Muscle of arm (tissue), 12 donors: ENCODE results near the gene UST. TPM values are rescaled to one million over a fixed set of nuclear protein-coding genes. Genes with fewer than 3 reads are reported as not detected.

Experiments used
- DNase-seq: peaks from one replicate; pipeline ENCODE4 v3.0.0-alpha.2; 2013
- polyA plus RNA-seq, 12 donors: library from polyadenylated mRNA; unstranded; fragments of 120-200 nt; gene quantifications; one replicate each; pipeline ENCODE4 v1.2.1, GENCODE V29; 2013; ENCODE audit not compliant: insufficient read length in 12 of 12

UST gene
- polyA plus RNA-seq, 12 donors: 5.8 to 20.4 (median 8.4) TPM; not detected in 1

DNA sequence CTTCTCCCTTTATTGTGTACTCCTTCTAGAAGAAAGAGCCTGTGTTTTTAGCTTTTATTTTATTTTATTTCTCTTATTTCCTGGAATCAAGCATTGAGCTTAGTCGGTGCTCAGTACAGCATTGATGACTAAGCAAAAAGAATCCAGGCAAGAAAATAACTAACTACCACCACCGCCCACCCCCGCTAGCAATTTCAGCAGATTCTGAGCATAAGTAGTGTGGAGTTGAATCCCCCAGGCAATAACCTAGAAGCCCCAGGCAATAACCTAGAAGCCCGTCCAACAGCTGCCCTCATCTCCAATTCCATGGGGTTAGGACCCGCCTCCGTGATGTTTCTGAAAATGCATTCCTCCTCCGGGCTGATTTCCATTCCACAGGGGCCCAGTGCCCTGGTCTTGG, 312.7 kb downstream of the UST start:
- DNase-seq: no peak

DNA sequence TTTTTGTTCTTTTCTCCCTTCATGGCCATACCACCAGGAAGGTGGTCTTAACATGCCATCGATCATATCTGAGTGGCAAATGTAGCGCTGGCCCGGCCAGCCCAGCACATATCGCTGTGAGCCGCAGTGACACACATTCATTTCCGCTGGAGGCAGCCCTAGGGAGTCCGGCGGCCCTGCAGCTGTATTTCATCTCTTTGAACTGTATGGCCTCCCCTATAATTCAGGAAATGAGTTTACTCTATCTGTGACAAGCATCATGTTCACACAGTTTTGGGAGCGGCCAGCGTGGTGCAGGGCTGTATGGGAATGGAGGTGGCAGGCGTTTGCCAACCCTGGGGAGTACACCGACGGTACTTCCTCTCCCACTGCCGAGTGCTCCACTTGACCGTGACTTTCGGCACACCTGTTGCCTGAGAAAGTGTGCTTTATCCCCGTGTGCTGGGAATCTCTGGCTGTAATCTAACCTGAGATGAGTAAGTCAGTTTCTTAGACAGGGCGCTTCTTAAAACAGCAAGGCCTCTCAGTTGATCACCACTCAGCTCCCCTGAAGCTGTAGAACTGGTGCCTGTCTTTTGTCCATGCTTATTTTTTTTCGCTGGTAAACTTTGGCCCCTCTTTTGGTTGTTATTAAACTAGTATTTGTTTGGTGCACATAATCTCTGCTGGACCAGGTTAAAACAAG, 313.6 kb downstream of the UST start:
- no peak for DNase-seq

DNA sequence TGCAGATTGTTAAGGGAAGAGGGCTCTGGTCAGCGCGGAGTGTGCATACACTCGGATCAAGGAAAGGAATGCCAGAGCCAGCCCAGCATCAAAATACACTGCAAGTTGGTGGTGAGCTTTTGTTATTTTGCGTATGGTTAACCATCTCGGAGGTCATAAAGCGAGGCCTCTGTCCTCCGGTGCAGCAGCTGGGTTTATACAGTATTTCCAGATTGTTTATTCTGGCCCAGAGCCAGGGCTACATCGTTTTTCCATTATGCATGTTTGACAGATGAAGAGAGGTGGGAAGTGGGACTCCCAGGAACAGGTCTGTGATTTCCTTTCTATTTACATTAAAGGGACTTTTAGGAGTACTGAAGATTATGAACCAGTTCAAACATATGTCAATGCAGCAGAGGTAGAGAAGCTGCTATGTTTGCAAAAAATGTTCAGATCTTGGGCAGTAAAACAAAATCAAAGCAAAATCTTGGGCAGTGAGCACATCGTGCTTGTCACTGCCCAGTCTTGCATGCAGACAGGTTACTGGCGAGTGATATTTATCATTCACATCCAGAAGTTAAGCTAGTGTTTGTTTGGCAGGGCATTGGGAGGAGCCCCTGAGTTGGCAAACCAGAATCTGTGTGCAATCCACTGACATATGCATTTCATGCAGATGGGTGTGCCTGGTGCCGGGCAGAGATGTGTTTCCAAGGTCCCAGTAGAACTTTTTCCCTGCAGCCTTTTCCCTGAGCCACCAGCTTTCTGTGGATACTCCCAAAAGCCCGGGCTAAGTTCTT, 314.3 kb downstream of the UST start:
- peak; percentile 68 for DNase-seq

DNA sequence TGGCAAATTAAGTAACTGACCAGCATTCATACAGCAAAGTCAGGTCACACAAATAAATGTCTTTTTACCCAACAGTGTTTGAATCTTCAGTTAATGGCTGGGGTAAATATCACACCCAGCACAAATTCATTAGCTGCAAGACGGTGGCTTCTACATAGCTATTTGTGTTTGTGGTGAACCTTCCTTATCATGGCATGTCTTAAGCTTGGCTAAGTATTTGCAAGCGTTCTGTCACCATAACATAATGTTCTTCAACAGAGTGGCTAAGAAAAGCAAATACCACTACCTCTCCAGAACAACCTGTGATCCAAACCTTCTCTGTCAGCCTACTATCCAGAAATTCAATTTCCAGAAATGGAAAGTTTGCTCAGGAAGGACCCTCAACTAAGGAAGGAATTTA, 315.1 kb downstream of the UST start:
- no peak for DNase-seq

DNA sequence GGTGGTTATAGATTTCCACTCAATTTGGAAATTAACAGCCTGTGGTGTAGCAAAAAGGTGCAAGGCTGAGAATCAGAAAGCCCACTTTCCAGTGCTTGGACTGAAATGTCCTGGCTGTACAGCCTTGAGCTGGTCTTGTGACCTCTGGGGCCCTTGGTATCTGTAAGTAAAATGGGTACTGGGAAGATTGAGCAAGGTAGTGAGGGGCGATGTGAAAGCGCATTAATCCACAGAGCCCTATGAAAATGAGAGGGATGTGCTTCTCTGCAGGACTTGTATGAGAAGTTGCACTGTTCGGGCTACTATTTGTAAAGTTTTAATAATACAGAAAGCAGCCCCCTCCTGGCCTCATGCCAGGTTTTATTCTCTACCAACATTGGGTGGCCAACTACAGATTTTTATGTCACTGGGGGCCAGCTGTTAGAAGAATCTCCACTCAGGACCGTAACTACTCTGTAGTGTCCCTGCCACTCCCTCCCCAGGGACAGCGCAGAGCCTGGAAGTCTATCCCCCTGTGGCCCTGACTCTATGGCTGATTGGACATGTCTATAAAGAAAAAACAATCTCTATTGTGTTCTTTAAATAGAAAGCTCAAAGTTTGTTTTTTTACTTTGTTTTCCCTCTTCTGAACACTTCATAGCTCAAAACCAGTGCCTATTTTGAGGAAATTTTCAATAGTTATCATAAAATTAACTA, 316.0 kb downstream of the UST start:
- no peak for DNase-seq

DNA sequence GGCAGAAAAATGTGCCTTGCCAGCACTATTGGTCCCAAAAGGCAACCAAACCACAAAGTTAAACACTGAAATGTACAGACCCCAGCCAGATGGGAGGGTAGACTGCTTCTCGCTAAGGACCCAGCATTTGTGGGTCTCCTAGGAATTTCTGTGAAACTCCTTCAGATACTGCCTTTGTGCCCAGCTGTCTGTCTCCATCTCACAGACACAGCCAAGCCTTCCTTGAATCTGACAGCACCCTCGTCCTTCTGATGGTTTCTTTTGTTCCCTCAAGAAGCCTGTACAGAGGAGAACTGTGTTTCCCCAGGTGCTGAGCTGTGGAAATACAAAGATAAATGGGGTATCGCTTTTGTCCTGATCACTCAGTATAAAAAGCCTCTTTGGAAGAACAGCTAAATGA, 316.6 kb downstream of the UST start:
- no peak for DNase-seq

DNA sequence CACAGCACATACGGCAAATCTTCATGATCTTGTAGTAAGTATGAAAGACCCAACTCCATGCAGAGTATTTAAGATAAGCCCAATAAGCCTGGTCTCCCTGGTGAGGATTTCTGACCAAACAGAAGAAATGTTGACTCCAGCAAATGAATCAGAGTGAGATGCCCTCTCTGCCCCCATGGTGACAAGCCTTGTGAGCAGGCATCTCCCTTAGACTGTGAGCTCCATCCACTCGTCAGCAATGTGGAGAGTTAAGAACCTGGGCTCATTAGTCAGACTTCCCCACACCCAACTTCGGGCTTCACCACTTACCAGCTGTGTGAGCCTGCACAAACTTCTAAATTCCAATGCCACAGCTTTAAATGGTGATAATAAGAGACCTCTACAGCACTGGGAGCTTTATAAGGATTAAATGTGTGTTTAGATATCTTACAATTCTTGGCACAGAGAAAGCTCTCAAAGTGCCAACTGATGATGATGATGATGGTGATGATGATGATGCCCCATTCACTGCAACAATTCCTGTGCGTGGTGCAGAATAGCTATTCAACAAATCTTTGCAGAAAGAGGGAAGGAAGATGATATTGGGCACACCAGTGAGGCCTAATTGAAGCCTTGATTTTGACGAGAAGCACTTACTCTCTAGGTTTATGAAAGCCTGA, 317.3 kb downstream of the UST start:
- no peak for DNase-seq

DNA sequence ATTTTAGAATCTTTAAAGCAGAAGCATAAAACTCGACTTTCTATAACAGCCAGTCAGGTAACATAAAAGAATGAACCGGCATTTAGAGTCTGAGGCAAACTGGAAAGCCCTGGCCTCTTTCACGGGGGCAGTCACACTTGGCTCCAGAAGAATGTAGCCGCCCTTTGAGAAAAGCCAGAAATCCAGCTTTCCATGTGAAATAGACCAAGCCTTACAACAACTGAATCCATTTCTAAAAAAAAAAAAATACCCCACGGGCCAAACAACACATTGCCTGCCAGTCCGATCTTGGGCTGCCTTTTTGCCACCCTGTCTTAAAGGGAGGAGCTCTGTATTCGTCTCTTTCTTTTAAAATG, 317.8 kb downstream of the UST start:
- no peak for DNase-seq

DNA sequence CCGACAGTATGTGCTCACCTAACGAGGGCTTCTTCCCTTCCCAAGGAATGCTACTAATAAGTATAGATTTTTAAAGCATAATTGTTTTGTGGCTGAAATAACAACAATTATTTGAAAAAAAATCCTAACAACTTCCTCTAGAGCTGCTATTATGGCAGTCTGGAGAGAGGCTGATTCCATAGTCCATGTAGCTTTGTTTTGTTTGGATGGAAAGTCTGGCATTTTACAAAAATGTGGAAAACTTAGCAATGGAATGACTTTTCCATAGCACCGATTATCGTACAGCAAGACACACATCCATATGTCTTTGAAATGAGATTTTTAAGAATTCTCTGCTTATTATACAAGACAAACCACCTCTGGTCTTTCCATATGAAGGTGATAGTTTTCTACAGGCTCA, 318.3 kb downstream of the UST start:
- DNase-seq: no peak

DNA sequence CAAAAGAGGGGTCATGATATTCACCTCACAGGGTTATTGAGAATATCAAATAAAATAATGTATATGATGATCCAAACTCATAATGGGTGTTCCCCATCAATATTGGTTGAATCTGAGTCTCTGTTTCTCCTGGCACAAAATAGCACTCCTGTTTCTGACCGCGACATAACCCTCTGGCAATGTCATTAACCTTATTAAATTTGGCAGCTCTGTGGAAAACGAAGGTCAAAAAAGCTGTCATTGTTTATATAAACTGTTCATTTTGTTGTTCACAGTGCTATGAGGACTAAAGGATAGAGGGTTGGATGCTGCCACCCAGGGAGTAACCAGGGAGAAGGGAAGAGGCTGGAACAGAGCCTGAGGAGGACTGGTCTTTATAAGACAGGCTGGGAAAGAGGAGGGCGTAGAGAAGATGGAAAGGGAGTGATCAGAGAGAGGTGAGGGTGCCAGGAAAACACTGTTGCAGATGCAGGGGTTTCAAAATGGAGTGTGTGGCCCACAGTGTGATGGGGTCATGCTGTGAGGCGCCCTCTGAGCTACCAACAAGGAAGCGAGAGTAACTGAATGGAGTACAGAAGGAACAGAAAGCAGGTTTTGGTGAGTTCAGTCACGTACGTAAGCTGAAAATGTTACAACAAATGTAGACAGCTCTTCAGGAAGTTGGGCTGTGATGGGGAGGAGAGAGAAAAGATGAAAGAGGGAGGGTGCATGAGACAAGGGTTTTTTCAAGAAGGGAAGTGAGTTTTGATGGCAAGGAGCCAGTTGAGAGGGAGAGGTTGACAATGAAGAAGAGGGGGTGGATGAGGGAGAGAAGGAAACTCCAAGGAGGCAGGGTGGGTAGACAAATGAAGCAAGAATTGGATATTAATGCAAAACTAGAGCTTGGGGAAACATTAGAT, 319.1 kb downstream of the UST start:
- DNase-seq: no peak

DNA sequence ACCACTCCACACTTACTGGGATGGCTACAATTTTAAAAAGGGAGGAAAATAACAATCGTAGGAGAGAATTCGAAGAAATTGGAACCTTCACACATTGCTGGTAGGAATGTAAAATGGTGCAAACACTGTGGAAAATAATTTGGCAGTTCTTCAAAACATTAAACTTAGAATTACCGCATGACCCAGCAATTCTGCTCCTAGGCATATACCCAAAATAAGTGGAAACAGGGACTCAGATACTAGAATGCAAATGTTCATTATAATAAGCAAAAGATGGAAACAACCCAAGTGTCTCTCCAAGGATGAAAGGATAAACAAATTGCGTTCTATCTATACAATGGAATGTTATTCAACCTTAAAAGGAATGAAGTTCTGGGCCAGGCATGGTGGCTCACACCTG, 325.2 kb downstream of the UST start:
- DNase-seq: no peak

DNA sequence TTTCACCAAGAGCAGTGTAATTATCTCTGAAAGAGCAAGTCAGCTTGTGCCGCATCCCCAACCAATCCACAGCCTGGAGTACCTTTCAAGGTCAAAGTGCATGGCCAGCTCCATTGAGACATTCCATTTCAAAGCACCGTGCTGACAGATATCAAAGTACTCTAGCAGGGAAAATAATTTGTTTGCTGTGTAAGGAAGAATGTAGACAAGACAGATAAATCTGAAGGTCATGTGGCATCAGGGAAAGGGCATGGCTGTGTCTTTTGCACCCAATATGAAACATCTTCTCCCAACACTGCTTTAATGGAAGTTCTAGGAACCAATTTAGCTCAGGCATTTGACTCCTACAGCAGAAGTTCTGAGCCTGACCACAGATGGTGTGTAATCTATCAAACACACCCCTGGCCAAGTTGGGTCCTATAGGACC, 328.0 kb downstream of the UST start:
- DNase-seq: no peak

DNA sequence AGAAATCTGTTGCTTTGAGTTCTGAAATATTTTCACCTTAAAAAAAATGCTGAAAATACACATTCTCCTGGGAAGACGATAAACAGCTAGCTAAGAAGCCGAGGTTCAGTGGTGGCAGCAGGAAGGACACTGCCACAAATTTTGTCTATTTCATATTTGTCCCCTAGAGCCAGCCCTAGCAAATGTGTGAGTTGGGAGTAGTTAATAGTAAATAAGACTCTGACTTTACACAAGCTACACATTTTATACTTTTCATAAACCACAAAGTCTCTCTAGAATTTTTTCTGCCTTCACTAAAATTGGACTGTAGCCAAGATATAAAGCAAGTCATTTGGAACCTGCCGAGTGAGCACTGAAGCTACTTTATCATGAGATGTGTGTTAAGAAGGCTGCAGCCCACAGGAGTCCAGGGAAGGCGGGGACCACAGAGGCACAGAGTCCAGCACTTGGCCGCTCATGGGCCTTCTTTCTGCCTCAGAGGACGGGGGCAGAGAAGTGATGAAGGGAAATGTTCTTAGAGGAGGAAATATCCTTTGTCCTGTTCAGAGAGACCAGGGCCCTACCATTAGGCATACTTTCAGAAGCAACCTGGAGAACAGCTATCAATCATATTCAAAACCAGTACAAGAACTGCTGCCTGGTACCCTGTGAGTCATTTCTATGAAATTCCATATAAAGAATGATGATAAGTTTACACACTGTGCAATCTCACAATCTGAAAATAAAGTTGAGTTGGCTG, 329.0 kb downstream of the UST start:
- DNase-seq: no peak

DNA sequence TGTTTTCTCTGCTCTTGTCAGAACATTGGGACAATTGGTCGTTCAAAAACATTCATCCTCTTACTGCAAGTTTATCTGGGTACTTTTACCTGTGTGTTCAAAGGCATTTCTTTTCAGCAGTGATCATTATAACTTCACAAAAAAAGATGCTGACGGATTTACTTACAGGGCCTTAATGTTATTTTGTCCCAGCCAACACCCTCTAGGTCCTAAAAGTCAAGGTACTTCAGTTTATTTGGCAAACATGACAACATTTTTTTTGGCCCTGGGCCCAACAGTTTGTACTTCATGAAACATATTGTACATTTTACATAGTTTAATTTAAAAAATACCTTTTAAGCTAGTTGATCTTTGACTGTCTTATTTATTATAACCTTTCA, 329.5 kb downstream of the UST start:
- DNase-seq: no peak

DNA sequence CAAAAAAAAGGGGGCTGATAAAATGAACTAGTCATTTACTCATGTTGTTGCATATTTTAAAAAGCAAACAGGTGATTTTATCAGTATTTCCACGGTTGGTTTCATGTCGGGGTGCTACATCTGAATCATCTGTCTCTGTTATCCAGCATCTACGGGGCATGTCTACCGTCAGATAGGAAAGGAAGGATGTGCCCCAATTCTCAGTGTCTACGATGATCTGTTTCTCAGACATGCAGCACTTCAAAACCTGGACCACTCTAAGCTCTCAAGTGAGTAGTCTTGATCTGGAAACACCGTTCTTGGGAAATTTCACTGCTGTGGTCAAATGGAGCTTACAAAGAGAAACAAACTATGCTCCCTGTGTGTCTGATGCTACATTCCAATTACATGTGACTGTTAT, 330.4 kb downstream of the UST start:
- no peak for DNase-seq

DNA sequence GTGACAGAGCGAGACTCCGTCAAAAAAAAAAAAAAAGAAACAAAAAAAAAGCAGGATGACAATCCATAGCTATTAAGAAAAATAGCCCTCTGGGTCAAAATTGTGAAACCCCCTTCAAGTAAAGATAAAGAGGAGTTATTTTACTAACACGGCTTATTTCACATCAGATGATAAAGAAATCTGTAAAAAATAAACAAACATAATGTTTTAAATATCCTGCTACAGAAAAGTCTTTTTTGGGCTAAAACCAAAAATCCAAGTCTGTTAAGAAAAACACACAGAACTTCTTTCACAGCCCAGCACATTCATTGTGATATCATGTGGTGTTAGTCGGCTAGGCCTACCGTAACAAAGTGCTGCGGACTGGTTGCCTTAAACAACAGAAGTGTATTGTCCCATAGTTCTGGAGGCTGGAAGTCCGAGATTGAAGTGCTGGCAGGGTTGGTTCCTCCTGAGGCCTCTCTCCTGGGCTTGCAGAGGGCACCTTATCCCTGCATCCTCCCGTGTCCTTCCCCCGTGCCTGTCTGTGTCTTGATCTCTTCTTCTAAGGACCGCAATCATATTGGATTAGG, 331.5 kb downstream of the UST start:
- DNase-seq: no peak

DNA sequence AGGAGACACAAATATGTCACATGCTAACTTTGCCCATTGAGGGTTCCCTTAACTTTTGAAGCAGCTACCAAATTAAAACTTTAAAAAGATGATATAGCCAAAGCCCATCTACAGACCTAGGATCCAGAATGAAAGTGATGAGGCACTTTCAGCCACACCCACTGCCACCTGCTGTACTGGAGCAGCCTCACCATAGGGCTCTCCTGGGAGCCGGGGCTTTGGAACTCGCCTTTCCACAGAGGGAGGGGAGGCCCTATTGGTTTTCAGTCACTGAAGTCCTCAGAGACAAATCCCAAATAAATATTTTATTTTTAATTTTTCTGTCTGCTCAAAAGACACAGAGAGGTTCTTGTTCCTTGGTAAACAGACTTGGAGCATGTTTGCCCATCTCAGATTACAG, 332.6 kb downstream of the UST start:
- no peak for DNase-seq

DNA sequence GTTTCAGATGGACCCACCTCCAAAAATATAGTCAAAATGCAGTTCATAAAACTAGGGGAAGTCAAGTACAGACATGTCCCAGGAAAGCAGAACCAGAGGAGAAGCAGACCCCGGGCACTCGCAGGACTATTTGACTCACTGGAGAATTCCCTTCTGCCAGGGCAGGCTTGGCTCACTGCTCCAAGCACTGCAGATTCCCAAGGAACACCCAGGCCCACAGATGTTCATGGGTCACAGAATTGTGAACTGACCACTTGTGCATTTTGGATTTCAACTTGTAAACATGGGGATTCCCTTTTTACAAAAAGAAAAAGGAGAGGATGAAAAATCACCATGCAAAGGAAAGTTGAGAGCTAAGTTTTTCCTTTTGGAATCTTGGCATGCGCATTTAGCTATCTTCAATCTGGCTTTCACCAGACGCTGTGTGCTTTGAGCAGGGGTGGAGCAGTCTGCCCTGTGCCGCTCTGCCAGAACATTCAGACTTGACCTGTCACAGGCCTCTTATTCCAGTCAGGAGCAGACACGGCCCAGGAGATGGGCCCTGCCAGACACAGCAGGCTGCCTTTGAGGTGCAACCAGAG, 333.2 kb downstream of the UST start:
- no peak for DNase-seq

DNA sequence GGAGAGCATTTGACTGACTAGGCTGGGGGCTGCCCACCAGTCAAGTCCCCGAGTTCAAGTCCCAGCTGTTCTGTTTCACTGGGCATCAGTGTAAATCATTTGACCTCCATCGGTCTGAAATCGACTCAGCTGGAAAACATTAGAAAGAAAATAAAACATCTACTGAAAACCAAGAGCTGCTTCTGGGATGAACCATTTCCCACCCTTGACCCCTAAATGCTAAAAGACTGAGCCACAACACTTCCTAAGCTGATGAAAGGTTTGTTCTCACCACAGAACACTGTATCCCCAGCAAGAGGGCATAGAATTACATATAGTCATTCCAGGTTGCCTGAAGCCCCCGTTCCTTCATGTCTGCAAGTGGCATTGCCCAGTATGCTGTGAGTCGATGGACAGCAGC, 333.7 kb downstream of the UST start:
- DNase-seq: no peak

DNA sequence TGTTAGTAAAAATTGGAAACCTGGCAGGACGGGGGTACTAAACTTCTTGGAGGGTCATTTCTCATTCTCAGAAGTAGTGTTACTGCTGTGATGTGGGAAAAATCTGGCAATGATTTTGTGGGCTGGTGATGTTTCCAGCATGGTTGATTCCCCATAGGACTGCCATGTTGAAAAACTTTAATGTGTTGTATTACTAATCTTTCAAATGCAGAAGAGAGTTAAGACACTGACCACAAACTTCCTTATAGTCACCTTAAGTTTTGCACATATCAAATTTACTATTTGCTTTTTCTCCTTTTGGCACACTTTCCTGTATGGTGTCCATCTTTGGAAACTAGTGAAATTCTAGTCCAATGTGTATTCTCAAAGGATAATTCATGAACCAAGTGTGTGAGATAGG, 334.5 kb downstream of the UST start:
- no peak for DNase-seq
